Measurements from ENCODE around the gene SCN2A. TPM values are rescaled to one million over a fixed set of nuclear protein-coding genes. Genes with fewer than 3 reads are reported as not detected.

Gene SCN2A
- total and polyA plus RNA-seq, 2 of the 4 experiments (the other 2 are of a cell fraction) = 0.24 to 0.54 TPM

DNA sequence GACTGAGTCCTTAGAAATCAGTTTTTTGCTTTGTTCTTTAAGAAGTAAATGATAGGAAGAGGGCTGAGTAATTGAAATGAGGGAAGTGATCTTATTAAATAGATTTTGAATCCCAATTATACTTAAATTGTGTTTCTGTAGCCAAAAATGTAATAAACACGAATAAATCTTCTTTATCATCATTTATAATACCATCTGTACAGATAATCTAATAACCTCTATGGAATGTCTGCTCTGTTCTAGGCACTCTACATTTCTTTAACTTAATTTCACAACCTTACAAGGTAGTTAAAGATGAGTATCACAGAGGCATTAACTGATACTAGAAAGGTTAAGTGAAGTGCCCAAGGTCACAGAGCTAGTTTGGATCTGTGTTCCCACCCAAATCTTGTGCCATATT, 14.3 kb upstream of the SCN2A start:
- Histone ChIP-seq H3K4me1 (ENCODE audit: control insufficient read depth, insufficient read depth, low read length) (no peaks in the 10 kb centered on the region), H3K18ac (ENCODE audit: low read depth, low read length) (no peak overlapping the region), H3K23ac (ENCODE audit: low read depth, low read length) (no peak overlapping the region), H2BK120ac (ENCODE audit: low read depth, low read length) (no peak overlapping the region), H4K8ac (ENCODE audit: low read depth in 2 of 2, low read length in 2 of 2) (no peak overlapping the region), H2AFZ (replicated peaks; ENCODE audit: low read length, poor library complexity) (no peak overlapping the region), H3K9me3 (ENCODE audit: control insufficient read depth, insufficient read depth, low read length) (no peaks in the 10 kb centered on the region), H3K27me3 (ENCODE audit: control insufficient read depth, insufficient read depth, low read length) (no peaks in the 10 kb centered on the region), H3K9ac (ENCODE audit: low read depth, low read length) (no peak overlapping the region), H3K27ac (ENCODE audit: insufficient read depth, low read length) (no peak overlapping the region), H4K91ac (ENCODE audit: insufficient read depth, low read depth, low read length) (no peak overlapping the region), H4K20me1 (ENCODE audit: insufficient read depth, low read length) (no peaks in the 10 kb centered on the region), H3K79me1 (ENCODE audit: low read depth in 1 of 2, low read length in 2 of 2) (no peaks in the 10 kb centered on the region), H2BK15ac (ENCODE audit: low read depth, low read length) (no peak overlapping the region), H2AK9ac (replicated peaks; ENCODE audit: low read depth, low read length, poor library complexity) (no peak overlapping the region), H3K56ac (ENCODE audit: extremely low read depth, insufficient read depth, low read length) (no peak overlapping the region), H2BK20ac (ENCODE audit: low read depth, low read length) (no peak overlapping the region), H3K14ac (replicated peaks; ENCODE audit: low read depth, low read length) (no peak overlapping the region), H2BK5ac (ENCODE audit: low read depth, low read length, poor library complexity, severe bottlenecking) (no peak overlapping the region), H4K5ac (ENCODE audit: low read depth, low read length) (no peak overlapping the region), H3K36me3 (ENCODE audit: control insufficient read depth, insufficient read depth, low read length) (no peaks in the 10 kb centered on the region), H2AK5ac (ENCODE audit: low read depth, low read length) (no peak overlapping the region), H3K9me1 (ENCODE audit: insufficient read depth, low read length) (no peaks in the 10 kb centered on the region), H3K4ac (ENCODE audit: low read depth, low read length) (no peak overlapping the region), H3K4me3 (ENCODE audit: insufficient read depth, low read depth, low read length) (no peak overlapping the region), H3K4me2 (ENCODE audit: low read depth, low read length) (no peak overlapping the region)
- no peak for ATAC-seq (ENCODE audit: low read depth)
- dilution Hi-C loops (cut with HindIII; ENCODE audit: low sequenced_read_pairs, unreplicated experiment) = no loop called here
- DNase-seq = no peak
- no CpG with 5 or more reads among the region's 1 CpG for WGBS, 2 experiments (ENCODE audit: extremely low coverage in 2 of 2, insufficient read length in 1 of 2)
- ChIA-PET POLR2A (ENCODE audit: unreplicated experiment) (no interaction called here), CTCF (no interaction called here)
- TF ChIP-seq, protein P1, sequence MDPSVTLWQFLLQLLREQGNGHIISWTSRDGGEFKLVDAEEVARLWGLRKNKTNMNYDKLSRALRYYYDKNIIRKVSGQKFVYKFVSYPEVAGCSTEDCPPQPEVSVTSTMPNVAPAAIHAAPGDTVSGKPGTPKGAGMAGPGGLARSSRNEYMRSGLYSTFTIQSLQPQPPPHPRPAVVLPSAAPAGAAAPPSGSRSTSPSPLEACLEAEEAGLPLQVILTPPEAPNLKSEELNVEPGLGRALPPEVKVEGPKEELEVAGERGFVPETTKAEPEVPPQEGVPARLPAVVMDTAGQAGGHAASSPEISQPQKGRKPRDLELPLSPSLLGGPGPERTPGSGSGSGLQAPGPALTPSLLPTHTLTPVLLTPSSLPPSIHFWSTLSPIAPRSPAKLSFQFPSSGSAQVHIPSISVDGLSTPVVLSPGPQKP (IDR thresholded peaks at IDR 0.05; ENCODE audit: borderline replicate concordance, low read depth, low read length) = no peak
- TF ChIP-seq BHLHE40 (IDR thresholded peaks at IDR 0.05; ENCODE audit: low read depth, low read length) = no peak
- no peak for TF ChIP-seq MAFK (IDR thresholded peaks at IDR 0.05; ENCODE audit: low read depth, low read length)
- no peak for TF ChIP-seq FOS (IDR thresholded peaks at IDR 0.05; ENCODE audit: low read depth, low read length)
- TF ChIP-seq RCOR1 (IDR thresholded peaks at IDR 0.05; ENCODE audit: insufficient replicate concordance, low read length) = no peak
- TF ChIP-seq, protein P2, sequence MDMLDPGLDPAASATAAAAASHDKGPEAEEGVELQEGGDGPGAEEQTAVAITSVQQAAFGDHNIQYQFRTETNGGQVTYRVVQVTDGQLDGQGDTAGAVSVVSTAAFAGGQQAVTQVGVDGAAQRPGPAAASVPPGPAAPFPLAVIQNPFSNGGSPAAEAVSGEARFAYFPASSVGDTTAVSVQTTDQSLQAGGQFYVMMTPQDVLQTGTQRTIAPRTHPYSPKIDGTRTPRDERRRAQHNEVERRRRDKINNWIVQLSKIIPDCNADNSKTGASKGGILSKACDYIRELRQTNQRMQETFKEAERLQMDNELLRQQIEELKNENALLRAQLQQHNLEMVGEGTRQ (IDR thresholded peaks at IDR 0.05; ENCODE audit: low read depth, low read length) = no peak
- TF ChIP-seq NFE2L2 (IDR thresholded peaks at IDR 0.05; ENCODE audit: low read depth, low read length) = no peak
- no peak for TF ChIP-seq CHD1 (IDR thresholded peaks at IDR 0.05; ENCODE audit: low read depth, low read length)
- no peak for TF ChIP-seq SMC3 (IDR thresholded peaks at IDR 0.05; ENCODE audit: low read depth, low read length)
- TF ChIP-seq MAZ (IDR thresholded peaks at IDR 0.05; ENCODE audit: borderline replicate concordance, low read depth, low read length) = no peak
- no peak for TF ChIP-seq RFX5 (IDR thresholded peaks at IDR 0.05; ENCODE audit: low read depth, low read length)
- TF ChIP-seq RAD21 (IDR thresholded peaks at IDR 0.05; ENCODE audit: low read length) = no peak
- TF ChIP-seq CEBPB (IDR thresholded peaks at IDR 0.05; ENCODE audit: low read depth, low read length) = no peak
- no peak for TF ChIP-seq MXI1 (IDR thresholded peaks at IDR 0.05; ENCODE audit: borderline replicate concordance, low read depth, low read length)
- TF ChIP-seq CTCF (conservative IDR thresholded peaks at IDR 0.05; ENCODE audit: low read depth, low read length) = no peak
- intact Hi-C loops (cut with micrococcal nuclease) = no loop called here
- no TSS peak for BruUV-seq (replicated peaks)
- in situ Hi-C loops (cut with MboI; ENCODE audit: low sequenced_read_pairs) = no loop called here
